Muscle layer of colon (tissue), 2 donors: ENCODE measurements around the gene SVIL.

Source experiments
- H3K27ac ChIP-seq: one replicate; pipeline ENCODE4 v1.7.0; 2013; ENCODE audit warnings: low read depth, mild to moderate bottlenecking, low read length, moderate library complexity
- H3K27me3 ChIP-seq, 2 donors: one replicate each; pipeline ENCODE4 v1.7.0; 2013; ENCODE audit warnings: low read length in 2 of 2, mild to moderate bottlenecking in 2 of 2; ENCODE audit not compliant: insufficient read depth in 2 of 2, control insufficient read depth in 1 of 2
- H3K36me3 ChIP-seq: one replicate; pipeline ENCODE4 v1.7.0; 2013; ENCODE audit warnings: mild to moderate bottlenecking, low read length; ENCODE audit not compliant: insufficient read depth
- H3K4me1 ChIP-seq: one replicate; pipeline ENCODE4 v1.7.0; 2013; ENCODE audit warnings: mild to moderate bottlenecking, low read length; ENCODE audit not compliant: insufficient read depth
- H3K4me3 ChIP-seq, 2 donors: one replicate each; pipeline ENCODE4 v1.7.0; 2013; ENCODE audit warnings: low read length in 2 of 2, low read depth in 1 of 2, mild to moderate bottlenecking in 1 of 2, moderate library complexity in 1 of 2
- H3K9ac ChIP-seq: one replicate; pipeline ENCODE4 v1.7.0; 2013; ENCODE audit warnings: low read length
- H3K9me3 ChIP-seq: one replicate; pipeline ENCODE4 v1.7.0; 2013; ENCODE audit warnings: mild to moderate bottlenecking, low read length
- donor health status: abdominal sarcoma.
- donor health status: Adenocarcinoma of cecum.

SVIL gene

DNA sequence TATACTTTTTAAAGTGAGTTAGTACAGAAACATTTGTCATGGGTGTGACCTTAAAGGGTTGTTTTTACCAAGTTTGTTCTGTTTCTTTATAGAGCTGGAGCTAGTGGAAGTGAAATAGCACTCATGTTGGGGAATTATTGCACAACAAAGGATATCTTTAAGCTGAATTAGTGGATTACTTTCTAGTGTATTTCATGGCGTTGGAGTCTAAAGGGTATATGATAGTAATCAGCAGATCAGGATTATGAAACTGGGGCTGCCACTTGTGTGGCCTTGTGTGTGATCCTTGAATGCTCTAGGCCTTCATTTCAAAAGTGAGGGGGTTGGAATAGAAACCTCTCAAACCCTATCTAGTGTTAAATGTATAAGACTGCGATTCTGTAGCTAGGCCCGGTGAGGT is 222.3 kb downstream of the SVIL start:
- Histone ChIP-seq H3K9me3 (no peaks in the 10 kb centered on the region), H3K27me3 (no peaks in the 10 kb centered on the region), H3K27ac (no peak overlapping the region), H3K36me3 (peaks cover 3% of the 10 kb centered on the region), H3K4me1 (peaks cover 22% of the 10 kb centered on the region), H3K9ac (no peak overlapping the region), H3K4me3 (no peak overlapping the region)

DNA sequence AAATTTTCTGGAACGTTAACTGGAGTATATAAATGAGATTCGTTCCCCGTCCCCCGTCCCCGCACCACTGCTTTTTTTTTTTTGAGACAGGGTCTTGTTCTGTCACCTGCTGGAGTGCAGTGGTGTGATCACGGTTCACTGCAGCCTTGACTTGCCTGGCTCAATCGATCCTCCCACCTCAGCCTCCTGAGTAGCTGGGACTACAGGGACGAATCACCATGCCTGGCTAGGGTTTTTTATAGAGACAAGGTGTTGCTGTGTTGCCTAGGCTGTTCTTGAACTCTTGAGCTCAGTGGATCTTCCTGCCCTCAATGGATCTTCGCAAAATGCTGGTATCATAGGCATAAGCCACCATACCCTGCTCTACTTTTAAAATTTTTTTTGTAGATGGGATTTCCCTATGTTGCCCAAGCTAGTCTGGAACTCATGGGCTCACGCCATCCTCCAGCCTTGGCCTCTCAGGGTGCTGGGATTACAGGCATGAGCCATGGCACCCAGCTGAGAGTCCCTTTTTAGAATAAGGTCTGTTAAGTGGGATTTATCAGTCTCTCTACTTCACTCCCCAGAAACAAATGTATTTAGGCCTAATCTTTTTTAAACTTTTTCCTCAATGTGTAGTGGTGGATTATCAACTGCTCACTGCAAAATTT is 223.0 kb downstream of the SVIL start:
- Histone ChIP-seq H3K36me3 (no peaks in the 10 kb centered on the region), H3K9me3 (no peaks in the 10 kb centered on the region), H3K4me1 (peaks cover 22% of the 10 kb centered on the region), H3K27ac (no peak overlapping the region), H3K4me3 (no peak overlapping the region), H3K9ac (no peak overlapping the region), H3K27me3 (no peaks in the 10 kb centered on the region)

DNA sequence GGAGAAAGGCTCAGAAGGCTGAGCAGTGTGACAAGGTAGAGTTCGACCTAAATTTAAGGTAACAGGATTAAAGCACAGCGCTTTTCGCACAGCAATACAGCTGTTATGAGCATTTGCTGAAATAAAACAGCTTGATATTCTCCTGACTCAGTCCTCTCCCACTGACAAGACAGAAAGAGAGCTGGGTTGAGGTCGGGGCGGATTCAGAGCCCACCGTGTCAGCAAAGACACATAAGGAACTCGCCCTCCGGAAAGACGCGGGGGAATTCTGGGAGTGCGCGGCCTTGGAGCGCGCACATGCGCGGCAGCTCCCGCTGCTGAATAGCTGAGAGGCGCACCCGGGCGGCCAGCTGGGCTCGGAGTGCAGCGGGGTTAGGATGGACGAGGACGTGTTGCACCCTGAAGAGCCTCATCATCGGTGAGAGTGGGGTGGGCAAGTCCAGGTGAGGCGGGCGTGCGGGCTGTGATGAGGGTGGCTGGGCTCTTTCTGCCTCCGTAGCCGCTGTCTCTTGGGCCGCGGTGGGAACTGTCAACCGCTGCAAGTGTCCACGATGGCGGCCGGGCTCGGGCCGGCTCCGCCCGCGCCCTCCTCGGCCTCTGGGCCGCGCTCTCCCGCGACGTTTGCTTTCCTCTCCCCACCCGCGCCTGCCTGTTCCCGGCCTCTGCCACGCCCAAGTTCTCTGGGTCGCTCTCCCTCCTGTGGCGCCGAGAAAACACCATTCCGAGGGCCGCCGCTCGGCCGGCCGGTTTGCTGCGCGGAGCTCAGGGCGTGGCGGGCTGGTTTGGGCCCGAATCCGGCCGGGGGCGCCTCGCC is 225.3 kb downstream of the SVIL start:
- Histone ChIP-seq H3K9ac (peak overlapping the region; percentile 90), H3K27ac (peak overlapping the region; percentile 93), H3K4me3 (peak overlapping the region; percentile 56 to 74), H3K9me3 (no peaks in the 10 kb centered on the region), H3K4me1 (peaks cover 22% of the 10 kb centered on the region), H3K36me3 (no peaks in the 10 kb centered on the region), H3K27me3 (no peaks in the 10 kb centered on the region)

DNA sequence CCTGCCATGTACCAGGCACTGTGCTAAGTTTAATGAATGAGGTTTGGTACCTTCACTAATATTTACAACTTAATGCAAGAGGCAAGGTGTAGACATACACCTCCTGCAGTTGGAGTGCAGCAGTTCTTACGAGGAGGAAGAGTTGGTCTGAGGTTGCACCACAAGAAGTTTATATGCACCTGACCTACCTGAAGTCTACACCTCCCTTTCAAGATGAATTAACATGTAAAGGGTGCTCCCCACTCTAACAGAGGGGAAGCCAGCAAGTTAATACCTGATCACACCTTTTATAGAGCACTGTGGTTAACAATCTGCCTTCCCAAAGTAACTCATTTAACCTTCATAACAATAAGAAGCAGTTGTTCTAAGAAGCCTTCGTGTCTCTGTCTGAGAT is 225.9 kb downstream of the SVIL start:
- H3K4me1 ChIP-seq: peaks cover 22% of the 10 kb centered on the region
- H3K9me3 ChIP-seq: no peaks in the 10 kb centered on the region
- no peaks in the 10 kb centered on the region for H3K27me3 ChIP-seq
- no peaks in the 10 kb centered on the region for H3K36me3 ChIP-seq
- H3K9ac ChIP-seq: peak overlapping the region; percentile 90
- peak overlapping the region; percentile 93 for H3K27ac ChIP-seq
- peak overlapping the region; percentile 56 to 74 for H3K4me3 ChIP-seq
